Coronary artery (tissue), 2 donors: ENCODE data around the gene MGMT.

Source experiments
- DNase-seq: peaks from one replicate; pipeline ENCODE4 v3.0.0-alpha.2; 2017; ENCODE audit warnings: low spot score
- H3K27ac ChIP-seq, 2 donors: fragments of 200-600 bp; sonication (generic); one replicate each; pipeline ENCODE4 v1.5.1; 2016 to 2019
- H3K4me3 ChIP-seq: fragments of 200-600 bp; sonication (generic); 2 replicates; pipeline ENCODE4 v1.5.1; 2016; ENCODE audit warnings: mild to moderate bottlenecking, moderate library complexity
- TF ChIP-seq, protein P1 (sequence below): fragments of 200-600 bp; sonication (generic); IDR thresholded peaks from one replicate; pipeline ENCODE4 v1.5.1; 2019; ENCODE audit warnings: antibody characterized with exemption

The MGMT gene

DNA sequence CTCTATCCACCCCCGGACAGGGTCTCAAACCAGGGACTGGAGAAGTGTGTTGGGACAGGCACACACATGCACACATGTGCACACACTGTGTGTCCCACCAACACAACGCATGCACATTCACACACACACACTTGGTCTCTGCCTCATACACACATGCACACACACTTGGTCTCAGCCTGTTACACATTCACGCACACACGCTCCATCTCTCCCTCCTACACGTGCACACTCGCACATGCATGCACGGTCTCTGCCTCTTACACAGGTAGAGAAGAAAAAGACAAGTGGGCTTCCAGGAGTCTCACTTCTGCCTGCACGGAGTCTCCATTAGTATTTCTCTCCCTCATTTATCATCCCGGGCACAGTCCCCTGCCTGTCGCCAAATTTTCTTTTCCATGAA is 325.8 kb downstream of the MGMT start:
- TF ChIP-seq, protein P1, sequence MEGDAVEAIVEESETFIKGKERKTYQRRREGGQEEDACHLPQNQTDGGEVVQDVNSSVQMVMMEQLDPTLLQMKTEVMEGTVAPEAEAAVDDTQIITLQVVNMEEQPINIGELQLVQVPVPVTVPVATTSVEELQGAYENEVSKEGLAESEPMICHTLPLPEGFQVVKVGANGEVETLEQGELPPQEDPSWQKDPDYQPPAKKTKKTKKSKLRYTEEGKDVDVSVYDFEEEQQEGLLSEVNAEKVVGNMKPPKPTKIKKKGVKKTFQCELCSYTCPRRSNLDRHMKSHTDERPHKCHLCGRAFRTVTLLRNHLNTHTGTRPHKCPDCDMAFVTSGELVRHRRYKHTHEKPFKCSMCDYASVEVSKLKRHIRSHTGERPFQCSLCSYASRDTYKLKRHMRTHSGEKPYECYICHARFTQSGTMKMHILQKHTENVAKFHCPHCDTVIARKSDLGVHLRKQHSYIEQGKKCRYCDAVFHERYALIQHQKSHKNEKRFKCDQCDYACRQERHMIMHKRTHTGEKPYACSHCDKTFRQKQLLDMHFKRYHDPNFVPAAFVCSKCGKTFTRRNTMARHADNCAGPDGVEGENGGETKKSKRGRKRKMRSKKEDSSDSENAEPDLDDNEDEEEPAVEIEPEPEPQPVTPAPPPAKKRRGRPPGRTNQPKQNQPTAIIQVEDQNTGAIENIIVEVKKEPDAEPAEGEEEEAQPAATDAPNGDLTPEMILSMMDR: no peak
- Histone ChIP-seq H3K4me3 (no peak overlapping the region), H3K27ac (no peak overlapping the region)
- DNase-seq: no peak

- Histone ChIP-seq H3K27ac (no peak overlapping the region), H3K4me3 (no peak overlapping the region)
- no peak for DNase-seq
- TF ChIP-seq, protein P1: no peak
Measured at GRCh38 chr10:129793479-129793878, 326.4 kb downstream of the MGMT start.

DNA sequence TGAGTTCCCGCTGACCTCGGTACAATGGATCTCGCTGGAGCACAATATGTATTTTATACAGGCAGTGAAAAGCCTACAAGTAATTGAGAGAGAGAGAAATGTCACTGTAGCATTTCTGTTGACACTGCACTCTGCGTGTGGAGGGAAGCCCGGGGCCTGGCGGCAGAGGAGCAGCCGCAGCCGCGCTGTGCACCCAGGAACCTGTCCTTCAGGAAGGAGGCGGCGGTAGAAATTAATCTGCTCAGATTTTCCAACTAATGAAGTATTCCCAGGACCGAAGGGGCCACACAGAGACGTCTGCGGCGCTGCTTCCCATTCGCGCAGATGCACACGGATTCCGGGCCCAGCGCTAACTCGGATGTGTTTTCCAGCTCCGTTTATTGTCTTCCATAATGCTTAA is 327.0 kb downstream of the MGMT start:
- no peak for DNase-seq
- Histone ChIP-seq H3K27ac (no peak overlapping the region), H3K4me3 (no peak overlapping the region)
- TF ChIP-seq, protein P1: no peak

DNA sequence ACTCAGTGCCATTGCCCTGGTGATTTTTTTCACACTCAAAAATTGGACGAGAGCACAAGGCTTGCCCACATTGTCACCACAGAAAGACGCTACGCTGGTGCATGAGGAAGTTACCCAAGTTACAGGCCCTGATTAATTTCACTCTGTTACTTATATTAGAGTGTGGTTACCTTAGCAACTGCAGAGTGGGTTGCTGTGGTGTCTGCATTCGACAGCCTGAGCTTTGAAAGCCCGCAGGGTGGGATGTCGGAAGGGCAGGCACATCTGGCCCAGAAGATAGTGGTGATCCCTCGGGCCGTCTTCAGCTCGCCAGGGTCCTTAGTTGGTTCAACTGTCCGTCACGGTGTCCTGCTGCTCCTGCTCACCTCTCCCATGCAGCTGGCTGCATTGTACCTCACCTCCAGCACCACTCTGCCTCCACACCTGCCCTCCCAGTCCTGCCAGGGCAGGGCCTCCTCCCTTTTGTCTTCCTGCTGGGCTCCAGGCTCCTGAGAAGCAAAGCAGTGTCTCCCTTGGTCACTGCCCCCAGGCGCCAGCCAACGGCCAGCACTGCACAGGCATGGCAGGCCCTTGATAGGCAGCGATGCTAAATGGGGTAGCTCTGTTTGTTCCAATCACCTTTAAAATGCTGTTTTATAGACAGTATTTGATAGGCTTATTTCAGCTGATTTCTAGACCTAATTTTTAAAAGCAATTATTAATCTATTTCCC is 329.8 kb downstream of the MGMT start:
- TF ChIP-seq, protein P1: no peak
- no peak overlapping the region for H3K4me3 ChIP-seq
- H3K27ac ChIP-seq: no peak overlapping the region
- DNase-seq: no peak

- Histone ChIP-seq H3K4me3 (no peak overlapping the region), H3K27ac (no peak overlapping the region)
- DNase-seq: no peak
- TF ChIP-seq, protein P1: no peak
Measured at GRCh38 chr10:129799942-129800341, 332.9 kb downstream of the MGMT start.

DNA sequence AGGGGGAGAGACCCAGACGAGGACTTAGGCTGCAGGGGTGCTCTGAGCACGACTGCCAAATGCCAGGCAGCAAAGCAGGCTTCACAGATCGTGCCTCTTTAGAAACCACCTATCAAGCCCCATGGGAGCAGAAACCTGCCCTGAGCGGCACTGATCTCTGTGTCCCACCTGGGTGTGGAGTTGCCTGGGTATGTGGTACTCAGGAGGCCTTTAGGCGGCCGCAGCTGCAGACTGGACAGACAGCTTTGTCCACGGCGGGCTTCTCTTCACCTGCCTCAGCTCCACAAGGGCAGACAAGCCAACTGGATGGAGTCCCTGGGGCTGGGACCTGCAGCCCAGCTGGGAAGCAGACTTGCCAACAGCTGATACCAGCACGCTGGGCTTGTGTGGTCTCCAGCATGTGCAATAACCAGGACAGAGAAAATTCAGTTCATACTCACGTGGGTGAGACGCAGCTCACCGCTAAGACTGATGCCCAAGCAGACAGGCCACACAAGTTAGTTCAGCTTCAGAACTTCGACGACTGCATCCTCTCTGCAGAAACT is 333.8 kb downstream of the MGMT start:
- peak; percentile 24 for DNase-seq
- TF ChIP-seq, protein P1: no peak
- Histone ChIP-seq H3K4me3 (no peak overlapping the region), H3K27ac (no peak overlapping the region)

- no peak overlapping the region for H3K27ac ChIP-seq
- no peak for DNase-seq
- TF ChIP-seq, protein P1: no peak
- H3K4me3 ChIP-seq: no peak overlapping the region
Measured at GRCh38 chr10:129807211-129807610, 340.2 kb downstream of the MGMT start.
